NCI-H2227 treated with DMSO at 0.1 percent for 48 hours (cell line): Measurements from ENCODE around the gene RMI2.
"Not testable (repeated sequence)": the region's sequence is repeated elsewhere in the genome, so short reads cannot be mapped to it uniquely, and the experiment has no call there.

Source experiments
- DNase-seq: peaks from one replicate; lab custom pipeline; 2025; lab: John Stamatoyannopoulos, UW

Gene RMI2

DNA sequence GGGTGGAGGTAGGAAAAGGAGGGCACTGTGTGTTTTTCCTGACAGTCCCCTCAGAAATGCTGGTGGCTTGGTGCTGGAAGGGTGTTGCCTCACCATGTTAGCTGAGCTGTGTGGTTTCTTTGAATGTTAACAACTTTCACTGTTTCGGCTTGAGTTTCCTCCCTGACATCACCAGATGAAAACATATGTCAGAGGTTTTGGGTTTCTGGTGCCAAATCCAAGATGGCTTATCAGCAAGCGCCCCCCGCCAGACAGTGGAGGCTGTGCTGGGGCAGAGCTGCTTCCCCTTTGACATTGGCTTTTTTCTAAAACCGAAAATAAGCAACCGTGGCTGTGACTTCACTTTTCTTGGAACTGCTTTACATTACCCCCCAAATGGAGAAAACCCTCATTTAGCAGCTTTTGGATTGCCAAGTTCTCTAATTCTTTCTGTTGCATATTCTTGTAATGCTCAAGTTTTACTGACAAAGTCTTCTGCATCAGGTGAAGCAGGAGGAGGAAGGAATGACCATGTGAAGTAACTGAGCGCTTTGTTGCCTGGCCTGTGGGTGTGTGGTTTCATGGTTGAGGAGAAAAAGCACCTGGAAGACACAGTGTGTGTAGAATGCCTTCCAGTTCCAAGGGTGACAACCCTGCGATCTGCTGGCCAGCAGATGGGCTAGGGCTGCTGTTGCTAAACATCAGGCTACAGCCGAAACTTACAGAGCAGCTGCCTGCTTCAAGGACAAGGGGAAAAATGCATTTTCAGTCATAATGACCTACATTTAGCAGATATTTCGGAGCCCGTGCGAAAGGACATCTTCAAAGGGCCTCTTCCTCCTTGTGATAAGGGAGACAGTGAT is 9.7 kb downstream of the RMI2 start:
- DNase-seq: no peak

DNA sequence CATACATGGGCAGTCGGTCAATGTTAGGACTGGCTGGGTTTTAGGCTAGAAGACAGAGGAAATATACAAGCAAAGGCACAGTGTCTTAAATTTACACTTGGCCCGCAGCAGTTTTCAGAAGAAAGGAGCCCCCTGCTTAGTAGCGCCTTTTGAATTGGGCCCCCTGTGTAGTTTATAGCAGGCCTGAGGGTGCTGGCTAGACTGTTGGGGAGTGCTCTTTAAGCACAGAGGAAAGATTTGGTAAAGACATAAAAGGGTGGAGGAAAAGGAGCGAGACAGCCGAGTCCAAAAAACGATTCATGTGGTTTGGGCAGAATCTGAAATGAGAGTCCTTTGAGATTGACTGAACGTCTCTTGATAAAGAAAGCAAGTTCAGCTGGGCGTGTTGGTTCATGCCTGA is 10.6 kb downstream of the RMI2 start:
- no peak for DNase-seq

DNA sequence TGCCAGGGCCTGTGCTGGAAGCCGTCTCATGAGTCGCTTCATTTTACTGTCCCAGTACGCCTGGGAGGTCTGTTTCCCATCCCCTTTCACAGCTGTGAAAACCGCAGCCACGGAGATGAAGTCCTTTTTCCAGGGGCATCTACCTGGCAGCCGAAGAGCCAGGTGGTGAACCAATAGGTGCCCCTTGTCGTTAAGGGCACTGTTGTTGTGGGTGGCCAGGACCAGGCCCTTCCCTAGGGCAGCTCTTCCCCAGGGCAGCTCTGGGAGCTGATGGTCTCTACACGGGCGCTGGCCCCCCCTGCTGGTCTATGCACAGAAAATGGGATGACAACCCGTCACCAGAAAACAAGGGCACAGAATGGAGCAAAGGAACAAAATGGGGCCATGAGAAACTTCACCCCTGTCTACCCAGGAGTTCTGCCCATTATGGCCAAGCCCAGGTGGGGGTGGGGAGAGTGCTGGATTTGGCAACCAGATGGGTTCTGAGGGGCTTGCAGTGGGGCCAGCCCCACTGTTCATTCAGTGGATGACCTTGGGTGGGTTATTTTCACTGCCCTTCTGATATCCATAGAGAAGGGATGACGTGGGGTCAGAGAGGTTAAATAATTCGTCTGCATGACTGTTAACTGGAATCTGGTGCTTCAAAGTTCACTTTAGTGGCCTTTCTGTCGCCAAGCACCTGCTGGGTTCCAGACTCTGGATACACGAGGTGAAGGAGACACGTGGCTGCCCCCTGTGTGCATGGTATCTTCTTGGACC is 11.5 kb downstream of the RMI2 start:
- DNase-seq: peak; percentile 36

DNA sequence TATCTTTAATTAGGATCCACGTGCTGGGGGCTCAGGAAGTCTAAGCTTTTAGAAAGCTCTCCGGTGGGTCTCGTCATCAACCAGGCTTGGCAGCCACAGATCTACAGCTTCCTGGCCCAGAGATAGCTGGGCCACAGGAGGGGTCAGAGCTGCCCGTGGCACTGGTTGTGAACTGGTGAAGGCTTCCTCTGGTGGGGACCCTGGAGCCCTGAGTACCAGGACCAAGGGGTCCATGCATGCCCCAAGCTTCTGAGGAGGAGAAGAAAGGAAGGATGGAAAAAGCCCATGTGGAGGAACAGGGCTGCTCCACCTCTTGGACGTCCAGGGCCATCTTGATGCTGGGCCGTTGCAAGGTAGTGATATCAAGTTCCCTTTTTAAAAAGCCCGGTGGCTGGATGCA is 13.3 kb downstream of the RMI2 start:
- DNase-seq: no peak

DNA sequence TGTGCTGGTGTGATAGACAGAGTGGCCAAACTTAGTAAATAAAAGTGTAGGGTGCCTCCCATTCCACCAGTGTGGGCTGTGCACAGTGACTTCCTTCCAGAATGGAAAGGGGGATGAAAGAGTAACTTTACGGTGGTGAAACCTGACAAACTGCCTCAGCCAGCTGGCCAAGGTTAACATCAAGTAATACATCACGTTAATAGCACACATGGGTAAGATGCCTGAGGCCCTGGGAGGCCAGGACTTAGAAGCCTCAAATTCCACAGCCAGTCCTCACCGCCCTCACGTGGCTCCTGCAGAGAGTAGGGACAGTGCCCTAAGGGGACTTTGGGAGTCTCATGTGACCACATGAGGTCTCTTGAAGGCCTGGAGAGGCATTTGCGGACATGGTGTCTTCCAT is 14.1 kb downstream of the RMI2 start:
- DNase-seq: no peak

DNA sequence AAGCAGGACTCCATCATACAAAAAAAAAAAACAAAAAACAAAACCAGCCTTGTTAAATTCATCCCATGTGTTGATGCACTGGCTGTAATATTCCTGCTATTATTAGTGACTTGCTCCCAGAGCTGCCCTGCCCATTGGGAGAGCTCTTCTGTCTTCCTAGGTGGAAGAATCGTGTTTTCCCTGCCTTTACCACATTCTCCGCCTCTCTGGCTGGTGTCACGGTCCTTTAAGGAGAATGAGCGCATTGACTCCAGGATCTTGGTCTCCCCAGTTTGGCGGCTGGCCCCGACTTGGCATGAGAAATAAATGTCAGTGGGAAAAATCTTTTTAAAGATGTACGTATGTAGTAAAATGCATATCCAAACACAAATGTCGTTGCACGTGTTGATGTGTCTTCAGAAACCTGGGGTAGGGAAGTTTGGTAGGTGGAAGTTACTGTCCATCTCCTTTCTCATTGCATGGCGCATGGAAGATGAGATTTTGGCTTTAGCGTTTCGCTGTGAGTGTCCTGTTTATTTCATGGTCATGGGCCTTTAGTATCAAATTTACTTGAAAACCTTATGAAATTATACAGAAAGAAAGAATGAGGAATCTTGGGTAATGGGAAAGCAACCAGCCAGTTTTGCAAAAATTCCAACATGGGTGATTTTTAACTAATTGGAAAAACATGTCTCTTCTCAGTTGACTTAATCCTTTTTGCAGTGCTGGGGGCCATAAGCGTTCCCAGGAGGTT is 15.5 kb downstream of the RMI2 start:
- DNase-seq: no peak

DNA sequence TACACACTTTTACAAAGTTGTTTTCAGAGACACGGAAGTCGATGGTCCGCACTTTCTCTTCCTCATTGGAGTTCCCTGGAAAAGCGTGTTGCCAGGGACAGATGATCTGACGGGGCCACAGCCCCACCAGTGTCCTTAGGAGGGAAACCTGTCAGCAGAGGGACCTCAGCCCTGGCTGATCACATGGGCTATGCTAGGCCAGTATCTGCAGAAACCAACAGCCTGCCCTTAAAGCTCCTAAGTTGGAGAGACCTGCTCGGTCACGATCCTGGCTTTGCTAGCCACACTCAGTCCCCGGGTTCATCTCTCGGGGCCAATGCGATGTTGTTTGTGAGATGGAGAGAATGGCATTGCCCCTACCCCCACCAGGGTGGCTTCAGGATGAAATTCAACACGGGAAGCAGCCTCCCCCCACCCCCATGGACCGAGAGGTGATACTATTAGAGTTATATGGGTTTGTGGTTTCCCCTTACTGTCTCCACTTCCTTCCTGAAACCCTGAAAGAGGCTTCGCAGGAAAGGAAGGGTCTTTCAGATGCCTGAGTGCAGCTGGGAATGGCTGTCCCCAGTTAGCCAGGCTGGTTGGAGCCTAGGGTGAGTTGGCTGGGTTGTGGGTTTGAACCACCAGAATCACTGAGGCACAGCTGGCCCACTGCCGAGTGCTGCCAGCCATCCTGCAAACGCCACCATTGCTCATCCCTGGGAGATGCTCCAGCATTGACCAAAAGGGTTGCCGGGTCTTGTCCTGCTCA is 16.6 kb downstream of the RMI2 start:
- no peak for DNase-seq

DNA sequence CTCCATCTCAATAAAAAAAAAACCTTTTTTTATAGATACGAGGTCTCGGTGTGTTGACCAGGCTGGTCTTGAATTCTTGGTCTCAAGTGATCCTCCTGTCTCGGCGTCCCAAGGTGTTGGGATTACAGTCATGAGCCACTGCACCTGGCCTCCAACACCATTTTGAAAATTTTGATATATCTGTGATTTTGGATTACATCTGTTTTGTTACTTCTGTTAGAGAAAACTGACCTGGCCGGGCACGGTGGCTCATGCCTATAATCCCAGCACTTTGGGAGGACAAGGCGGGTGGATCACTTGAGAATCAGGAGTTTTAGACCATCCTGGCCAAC is 18.6 kb downstream of the RMI2 start:
- no peak for DNase-seq

DNA sequence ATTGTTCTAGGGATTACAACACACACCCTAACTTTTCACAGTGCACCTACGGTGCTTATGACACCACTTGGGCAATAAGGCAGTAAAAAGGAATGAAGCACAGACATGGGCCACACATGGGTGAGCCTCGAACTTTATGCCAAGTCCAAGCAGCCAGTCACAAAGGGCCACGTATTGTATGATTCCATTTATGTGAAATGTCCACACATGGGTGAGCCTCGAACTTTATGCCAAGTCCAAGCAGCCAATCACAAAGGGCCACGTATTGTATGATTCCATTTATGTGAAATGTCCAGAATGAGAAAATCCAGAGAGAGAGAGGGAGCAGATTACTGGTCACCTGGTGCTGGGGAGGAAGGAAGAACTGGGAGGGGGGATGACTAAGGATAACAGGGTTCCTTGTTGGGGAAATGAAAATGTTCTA is 22.2 kb downstream of the RMI2 start:
- DNase-seq: no peak

DNA sequence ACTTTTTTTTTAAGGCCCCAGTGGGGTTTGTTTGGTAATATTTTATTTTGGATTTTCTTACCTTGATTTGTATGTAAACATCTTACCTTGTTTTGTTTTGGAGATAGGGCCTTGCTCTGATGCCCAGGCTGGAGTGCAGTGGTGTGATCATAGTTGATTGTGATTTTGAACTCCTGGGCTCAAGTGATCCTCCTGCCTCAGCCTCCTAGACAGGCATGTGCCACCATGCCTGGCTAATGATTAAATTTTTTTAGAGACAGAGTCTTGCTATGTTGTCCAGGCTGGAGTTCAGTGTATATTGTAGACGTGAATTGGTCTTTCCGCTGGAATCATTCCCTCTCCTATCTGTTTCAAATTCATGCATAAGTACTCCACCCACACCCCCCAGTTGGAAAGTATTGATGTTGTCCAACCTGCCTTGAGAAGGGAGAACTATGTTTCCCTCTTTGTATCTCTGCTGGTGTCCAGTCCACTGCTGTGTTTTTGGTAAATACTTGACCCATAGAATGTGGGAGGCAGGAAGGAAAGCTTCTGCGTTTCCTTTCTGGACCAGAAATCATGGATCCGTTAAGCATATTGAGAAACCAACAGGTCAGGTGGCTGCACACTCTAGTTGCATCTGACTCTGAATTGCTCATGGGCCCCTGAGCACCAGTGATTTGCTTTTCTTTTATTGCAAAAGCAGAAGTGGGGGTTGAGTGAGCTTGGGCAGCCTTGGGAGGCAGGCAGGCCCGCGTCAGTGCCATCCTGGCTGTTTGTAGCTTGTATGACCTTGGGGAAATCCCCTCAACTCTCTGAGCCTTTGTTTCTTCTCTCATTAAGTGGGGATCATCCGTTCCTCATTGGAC is 25.0 kb downstream of the RMI2 start:
- no peak for DNase-seq

DNA sequence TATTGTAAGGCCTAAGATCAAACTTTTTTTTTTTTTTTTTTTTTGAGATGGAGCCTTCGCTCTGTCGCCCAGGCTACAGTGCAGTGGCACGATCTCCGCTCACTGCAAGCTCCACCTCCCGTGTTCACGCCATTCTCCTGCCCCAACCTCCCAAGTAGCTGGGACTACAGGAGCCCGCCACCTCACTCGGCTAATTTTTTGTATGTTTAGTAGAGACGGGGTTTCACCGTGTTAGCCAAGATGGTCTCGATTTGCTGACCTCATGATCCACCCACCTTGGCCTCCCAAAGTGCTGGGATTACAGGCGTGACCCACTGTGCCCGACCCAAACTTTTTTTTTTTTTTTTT is 25.6 kb downstream of the RMI2 start:
- DNase-seq: not testable (repeated sequence)

DNA sequence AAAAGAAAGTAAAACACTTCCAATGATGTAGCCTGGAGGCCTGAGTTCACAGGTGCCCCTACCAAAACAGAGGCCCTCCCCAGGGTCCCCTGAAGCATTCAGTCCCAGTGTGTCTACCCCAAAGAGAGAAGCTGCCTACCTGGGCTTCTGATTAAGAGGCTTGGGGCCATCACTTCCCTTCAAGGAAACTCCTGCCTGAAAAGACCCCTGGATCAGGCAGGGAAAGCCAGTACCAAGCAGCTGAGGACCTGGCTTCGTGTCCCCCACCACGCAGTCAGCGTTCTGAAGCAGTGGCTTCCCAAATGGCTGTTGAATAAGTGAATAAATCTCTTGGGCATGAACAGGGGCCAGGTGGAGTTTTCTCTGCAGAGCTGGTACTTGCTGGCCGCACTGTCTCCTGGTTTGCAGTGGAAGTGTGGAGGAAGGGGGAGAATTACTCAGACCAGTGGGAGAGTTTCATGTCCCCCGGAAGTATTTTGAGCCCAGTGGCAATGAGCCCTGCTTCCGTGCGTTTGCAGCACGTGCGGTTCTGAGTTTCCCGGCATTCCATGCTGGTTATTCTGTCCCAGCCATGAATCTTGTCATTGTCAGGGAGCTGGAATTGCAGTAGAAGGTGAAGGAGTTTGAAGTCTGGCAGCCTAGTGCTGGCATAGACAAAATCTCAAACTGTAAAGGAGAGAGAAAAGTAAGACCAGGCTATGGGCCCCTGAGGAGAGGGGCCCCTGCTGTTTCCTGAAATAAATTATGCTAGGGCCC is 27.0 kb downstream of the RMI2 start:
- no peak for DNase-seq

DNA sequence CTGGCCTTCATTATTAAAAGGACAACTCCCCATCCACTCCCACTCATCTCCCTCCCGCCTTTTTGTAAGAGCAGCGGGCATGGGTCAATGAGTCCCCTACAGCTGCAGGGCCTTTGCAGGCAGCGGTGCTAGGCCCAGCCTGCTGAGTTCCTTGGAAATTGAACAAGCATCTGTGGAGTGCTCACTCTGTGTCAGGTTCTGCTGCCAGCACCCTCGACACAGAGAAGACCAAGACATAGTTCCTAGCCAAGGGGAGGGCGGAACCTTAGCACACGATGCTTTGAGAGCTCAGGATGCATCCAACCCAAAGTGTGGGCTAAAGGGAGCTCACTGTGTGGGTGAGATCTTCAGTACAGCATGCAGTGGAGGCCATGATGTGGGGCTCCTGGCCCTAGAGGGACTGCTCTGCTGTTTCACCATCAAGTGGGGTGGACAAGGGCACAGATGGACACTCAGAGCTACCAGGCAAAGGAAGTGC is 27.6 kb downstream of the RMI2 start:
- DNase-seq: peak; percentile 9

DNA sequence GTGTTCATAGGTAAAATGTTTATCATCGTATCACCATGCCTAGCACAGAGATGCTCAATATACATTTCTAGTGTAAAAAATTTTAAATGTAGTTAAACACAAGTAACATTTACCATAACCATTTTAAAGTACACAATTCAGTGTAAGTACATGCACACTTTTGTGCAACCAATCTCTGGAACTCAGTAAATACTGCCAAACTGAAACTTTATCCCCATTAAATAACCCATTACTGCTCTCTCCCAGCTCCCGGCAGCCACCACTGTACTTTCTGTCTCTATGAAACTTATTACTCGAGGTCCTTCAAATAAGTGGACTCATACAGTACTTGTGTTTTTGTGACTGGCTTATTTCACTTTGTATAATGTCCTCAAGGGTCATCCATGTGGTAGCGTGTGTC is 29.0 kb downstream of the RMI2 start:
- no peak for DNase-seq

DNA sequence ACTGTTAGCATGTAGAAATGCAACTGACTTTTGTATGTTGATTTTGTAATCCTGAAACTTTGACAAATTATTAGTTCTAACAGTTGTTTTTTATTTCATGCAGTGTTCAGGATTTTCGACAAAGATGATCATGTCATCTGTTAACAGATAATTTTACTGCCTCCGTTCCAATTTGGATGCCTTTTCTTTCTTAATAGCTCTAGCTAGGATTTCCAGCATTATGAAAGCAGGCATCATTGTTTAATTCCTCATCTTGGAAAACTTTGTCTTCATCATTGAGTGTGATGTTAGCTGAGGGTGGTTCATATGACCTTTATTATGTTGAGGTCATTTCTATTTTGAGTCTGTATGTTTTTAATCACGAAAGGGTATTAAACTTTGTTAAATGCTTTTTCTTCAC is 31.9 kb downstream of the RMI2 start:
- no peak for DNase-seq

DNA sequence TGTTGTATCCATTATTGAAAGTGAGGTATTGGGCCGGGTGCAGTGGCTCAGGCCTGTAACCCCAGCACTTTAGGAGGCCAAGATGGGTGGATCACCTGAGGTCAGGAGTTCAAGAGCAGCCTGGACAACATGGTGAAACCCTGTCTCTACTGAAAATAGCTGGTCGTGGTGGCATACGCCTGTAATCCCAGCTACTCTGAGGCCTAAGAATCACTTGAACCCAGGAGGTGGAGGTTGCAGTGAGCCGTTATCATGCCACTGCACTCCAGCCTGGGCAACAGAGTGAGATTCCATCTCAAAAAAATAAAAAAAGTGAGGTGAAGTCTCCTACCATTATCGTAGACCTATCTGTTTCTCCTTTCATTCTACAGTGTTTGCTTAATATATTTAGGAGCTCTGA is 33.7 kb downstream of the RMI2 start:
- DNase-seq: not testable (repeated sequence)

DNA sequence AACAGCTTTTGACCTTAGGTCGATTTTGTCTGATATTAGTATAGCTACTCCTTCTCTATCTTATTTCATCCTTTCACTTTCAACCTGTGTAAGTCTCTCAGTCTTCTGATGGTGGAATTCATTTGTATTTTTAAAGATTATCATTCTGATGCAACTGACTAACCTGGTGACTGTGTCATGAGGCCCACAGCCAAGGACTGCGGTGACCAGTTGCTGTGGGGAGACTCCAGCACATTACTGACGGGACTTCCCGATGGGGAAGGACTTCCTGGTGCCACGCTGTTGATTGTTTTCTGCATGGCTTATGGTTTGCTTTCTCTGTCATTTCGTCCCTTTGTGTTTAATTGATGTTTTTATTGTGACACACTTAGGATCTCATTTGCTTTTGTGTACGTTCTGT is 34.2 kb downstream of the RMI2 start:
- no peak for DNase-seq

DNA sequence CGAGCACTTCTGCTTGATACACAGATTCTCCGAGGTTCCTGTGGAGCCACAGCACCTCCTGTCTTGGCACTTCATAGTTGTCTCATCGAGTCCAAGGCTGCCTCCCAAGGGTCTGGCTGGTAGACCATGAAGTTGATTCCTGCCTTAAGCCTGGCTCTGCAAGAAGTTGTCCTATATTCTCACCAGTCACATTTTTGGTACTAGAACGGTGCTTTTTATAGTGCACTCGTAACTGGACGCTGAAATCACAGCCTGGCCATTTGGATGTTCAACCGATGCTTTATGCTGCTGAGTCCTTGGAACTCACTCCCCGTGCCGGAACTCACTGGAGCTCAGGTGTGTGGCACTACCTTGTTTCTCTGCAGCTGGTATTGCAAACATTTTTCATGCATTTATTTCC is 35.6 kb downstream of the RMI2 start:
- DNase-seq: no peak

DNA sequence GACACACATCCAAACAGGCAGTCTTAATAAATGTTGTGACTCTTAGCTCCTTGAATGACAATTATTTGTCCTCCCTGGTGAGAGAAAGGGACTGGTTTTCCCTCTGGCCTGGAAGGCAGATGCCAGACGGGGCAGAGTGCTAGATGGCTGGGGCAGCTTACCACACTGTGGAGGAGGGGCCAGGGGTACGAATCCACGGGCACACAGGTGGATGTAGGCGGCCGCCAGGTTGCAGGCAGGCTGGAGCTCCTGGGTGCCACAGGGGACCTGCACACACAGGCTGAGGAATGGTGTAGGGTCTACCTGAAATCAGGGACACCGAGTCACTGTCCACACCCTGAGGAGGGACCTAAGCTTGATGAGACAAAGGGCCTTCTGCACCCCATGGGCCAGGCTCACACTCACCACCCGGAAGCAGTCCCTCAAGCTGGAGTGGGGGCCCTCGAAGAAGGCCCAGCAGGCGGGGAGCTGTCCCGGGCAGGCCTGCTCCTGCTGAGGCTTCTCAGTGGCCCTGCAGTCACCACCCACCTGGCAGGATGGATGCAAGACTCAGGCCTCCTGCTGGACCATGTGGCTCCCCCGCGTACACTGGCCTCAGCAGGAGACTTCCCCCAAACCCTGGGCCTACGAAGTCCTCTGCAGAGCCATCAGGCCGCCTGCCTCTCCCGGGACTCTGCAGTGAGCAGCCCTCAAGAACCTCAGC is 38.4 kb downstream of the RMI2 start:
- no peak for DNase-seq
